Activated CD4-positive, alpha-beta T cell treated with anti-CD3 and anti-CD28 coated beads for 1 hour (primary cell): ENCODE measurements around the gene DGCR2.
"Not testable (repeated sequence)": the region's sequence is repeated elsewhere in the genome, so short reads cannot be mapped to it uniquely, and the experiment has no call there.

Experiments used
- DNase-seq: peaks from one replicate; pipeline ENCODE4 v3.0.0-alpha.2; 2020

The DGCR2 gene

GRCh38 chr22:19056951-19057401 is 65.2 kb downstream of the DGCR2 start:
- DNase-seq = peak; percentile 6

GRCh38 chr22:19055801-19056200 is 66.4 kb downstream of the DGCR2 start:
- no peak for DNase-seq

GRCh38 chr22:19052941-19053541 is 69.2 kb downstream of the DGCR2 start:
- no peak for DNase-seq

- no peak for DNase-seq
Observed at GRCh38 chr22:19051381-19052072, 70.7 kb downstream of the DGCR2 start.

- DNase-seq = not testable (repeated sequence)
Observed at GRCh38 chr22:19050847-19051246, 71.4 kb downstream of the DGCR2 start.

- no peak for DNase-seq
Observed at GRCh38 chr22:19050117-19050516, 72.1 kb downstream of the DGCR2 start.

GRCh38 chr22:19048531-19048930 is 73.7 kb downstream of the DGCR2 start:
- DNase-seq = no peak

- no peak for DNase-seq
Observed at GRCh38 chr22:19047993-19048392, 74.2 kb downstream of the DGCR2 start.

GRCh38 chr22:19046719-19047609 is 75.2 kb downstream of the DGCR2 start:
- DNase-seq = no peak

- DNase-seq = no peak
Observed at GRCh38 chr22:19046287-19046686, 75.9 kb downstream of the DGCR2 start.

GRCh38 chr22:19045094-19045493 is 77.1 kb downstream of the DGCR2 start:
- no peak for DNase-seq

- DNase-seq = no peak
Observed at GRCh38 chr22:19044381-19044780, 77.8 kb downstream of the DGCR2 start.

GRCh38 chr22:19043121-19044085 is 78.8 kb downstream of the DGCR2 start:
- no peak for DNase-seq

GRCh38 chr22:19042285-19043120 is 79.7 kb downstream of the DGCR2 start:
- no peak for DNase-seq

- DNase-seq = no peak
Observed at GRCh38 chr22:19041704-19042074, 80.5 kb downstream of the DGCR2 start.

- DNase-seq = no peak
Observed at GRCh38 chr22:19040888-19041703, 81.1 kb downstream of the DGCR2 start.

- no peak for DNase-seq
Observed at GRCh38 chr22:19040391-19040861, 81.8 kb downstream of the DGCR2 start.

GRCh38 chr22:19039796-19040280 is 82.4 kb downstream of the DGCR2 start:
- DNase-seq = no peak

- DNase-seq = no peak
Observed at GRCh38 chr22:19039448-19039780, 82.8 kb downstream of the DGCR2 start.

GRCh38 chr22:19038728-19039447 is 83.3 kb downstream of the DGCR2 start:
- no peak for DNase-seq
